Measurements from ENCODE around the gene ZC3H7B.

GRCh38 chr22:41407433-41407832, 106.1 kb downstream of the ZC3H7B start:
- TF ChIP-seq, protein P1, sequence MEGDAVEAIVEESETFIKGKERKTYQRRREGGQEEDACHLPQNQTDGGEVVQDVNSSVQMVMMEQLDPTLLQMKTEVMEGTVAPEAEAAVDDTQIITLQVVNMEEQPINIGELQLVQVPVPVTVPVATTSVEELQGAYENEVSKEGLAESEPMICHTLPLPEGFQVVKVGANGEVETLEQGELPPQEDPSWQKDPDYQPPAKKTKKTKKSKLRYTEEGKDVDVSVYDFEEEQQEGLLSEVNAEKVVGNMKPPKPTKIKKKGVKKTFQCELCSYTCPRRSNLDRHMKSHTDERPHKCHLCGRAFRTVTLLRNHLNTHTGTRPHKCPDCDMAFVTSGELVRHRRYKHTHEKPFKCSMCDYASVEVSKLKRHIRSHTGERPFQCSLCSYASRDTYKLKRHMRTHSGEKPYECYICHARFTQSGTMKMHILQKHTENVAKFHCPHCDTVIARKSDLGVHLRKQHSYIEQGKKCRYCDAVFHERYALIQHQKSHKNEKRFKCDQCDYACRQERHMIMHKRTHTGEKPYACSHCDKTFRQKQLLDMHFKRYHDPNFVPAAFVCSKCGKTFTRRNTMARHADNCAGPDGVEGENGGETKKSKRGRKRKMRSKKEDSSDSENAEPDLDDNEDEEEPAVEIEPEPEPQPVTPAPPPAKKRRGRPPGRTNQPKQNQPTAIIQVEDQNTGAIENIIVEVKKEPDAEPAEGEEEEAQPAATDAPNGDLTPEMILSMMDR (IDR thresholded peaks at IDR 0.05; ENCODE audit: low read depth, low read length), result no peak
- TF ChIP-seq POLR2A (IDR thresholded peaks at IDR 0.05; ENCODE audit: extremely low read depth, insufficient read length) (no peak), MYC (IDR thresholded peaks at IDR 0.05; ENCODE audit: low read depth, low read length) (no peak), MAX (IDR thresholded peaks at IDR 0.05; ENCODE audit: low read depth, low read length) (no peak)

All from NB4 (cell line).